ENCODE data around the gene KISS1R. TPM values are rescaled to one million over a fixed set of nuclear protein-coding genes. Genes with fewer than 3 reads are reported as not detected.

KISS1R gene
- total RNA-seq, 5 donors from 2014 or later (not counting 1 experiment from before 2014, with no cell fraction given): 1.5 to 4.9 (median 2.8) TPM

GRCh38 chr19:897442-898039, 19.6 kb upstream of the KISS1R start:
- CTCF ChIA-PET: interaction anchor here in 1 of 2 donors (0.7 kb wide), 2 partner anchors 14 to 271 kb away, joined by 4 to 6 read pairs; no protein-coding TSS in a partner anchor

DNA sequence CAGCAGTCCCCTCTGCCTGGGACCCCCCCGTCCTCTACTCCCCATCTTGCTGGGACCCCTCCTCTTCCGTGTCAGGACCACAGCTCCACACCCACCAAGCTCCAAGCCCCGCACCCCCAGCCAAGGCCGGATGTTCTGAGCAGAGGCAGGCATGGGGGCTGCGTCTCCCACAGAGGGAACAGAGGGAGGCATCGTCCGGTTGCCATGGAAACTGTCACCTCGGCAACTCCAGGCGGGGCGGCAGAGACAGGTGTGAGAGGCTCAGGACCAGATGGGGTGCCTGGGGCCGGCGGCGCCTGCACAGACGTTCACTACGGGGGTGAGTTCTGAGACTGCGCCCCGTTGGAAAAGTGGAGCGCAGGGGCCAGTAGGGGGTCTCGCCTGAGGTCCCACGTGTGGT, 18.5 kb upstream of the KISS1R start:
- 75% methylated on average over 13 of the region's 20 CpGs for WGBS (ENCODE audit: insufficient coverage)
- H3K9me3 ChIP-seq: no peaks in the 10 kb centered on the region
- CTCF ChIA-PET: no interaction called here
- H3K27me3 Mint-ChIP-seq: no peaks in the 10 kb centered on the region
- peak; percentile 25 to 57 (median 34) for ATAC-seq (replicated peaks in 1 of 4)
- H3K27ac Mint-ChIP-seq: peak overlapping the region; percentile 16 to 31
- peaks cover 13 to 42% (median 24%) of the 10 kb centered on the region in 3 donors for H3K4me1 Mint-ChIP-seq
- H3K9me3 Mint-ChIP-seq: no peaks in the 10 kb centered on the region
- H3K36me3 ChIP-seq (ENCODE audit: control insufficient read depth in 2 of 2, extremely low read depth in 1 of 2, insufficient read depth in 1 of 2, low read length in 1 of 2): peaks cover 8 to 54% of the 10 kb centered on the region in 2 donors
- peak in 20 of 35 experiments; percentile 29 to 66 (median 48) for DNase-seq
- H3K4me3 ChIP-seq (ENCODE audit: control insufficient read depth in 1 of 2, extremely low read depth in 1 of 2, low read length in 1 of 2): no peak overlapping the region
- POLR2A ChIA-PET: interaction anchor here (0.6 to 0.7 kb wide), 2 partner anchors 10 to 24 kb away, joined by 4 read pairs; no protein-coding TSS in a partner anchor
- H3K4me3 Mint-ChIP-seq: no peak overlapping the region
- H3K27me3 ChIP-seq (replicated peaks in 1 of 2; ENCODE audit: control insufficient read depth in 2 of 2, extremely low read depth in 1 of 2, insufficient read depth in 2 of 2, low read length in 1 of 2): no peaks in the 10 kb centered on the region
- peaks cover 6% of the 10 kb centered on the region for H3K36me3 Mint-ChIP-seq
- peaks cover 0 to 51% of the 10 kb centered on the region in 2 experiments for H3K4me1 ChIP-seq (ENCODE audit: control insufficient read depth in 1 of 2, extremely low read depth in 1 of 2, insufficient read depth in 2 of 2, low read length in 2 of 2)
- no peak overlapping the region for H3K27ac ChIP-seq (ENCODE audit: low read length)

More at GRCh38 chr19:897442-898039, 19.6 kb upstream of the KISS1R start:
- H3K36me3 Mint-ChIP-seq: peaks cover 9% of the 10 kb centered on the region
- Histone ChIP-seq H3K9me3 (no peaks in the 10 kb centered on the region), H3K27ac (ENCODE audit: low read length) (no peak overlapping the region), H3K4me1 (ENCODE audit: control insufficient read depth in 1 of 2, extremely low read depth in 1 of 2, insufficient read depth in 2 of 2, low read length in 2 of 2) (peaks cover 0 to 44% of the 10 kb centered on the region in 2 experiments), H3K4me3 (ENCODE audit: control insufficient read depth in 1 of 2, extremely low read depth in 1 of 2, low read length in 1 of 2) (no peak overlapping the region), H3K27me3 (replicated peaks in 1 of 2; ENCODE audit: control insufficient read depth in 2 of 2, extremely low read depth in 1 of 2, insufficient read depth in 2 of 2, low read length in 1 of 2) (no peaks in the 10 kb centered on the region), H3K36me3 (ENCODE audit: control insufficient read depth in 2 of 2, extremely low read depth in 1 of 2, insufficient read depth in 1 of 2, low read length in 1 of 2) (peaks cover 5 to 49% of the 10 kb centered on the region in 2 donors)
- peaks cover 17 to 45% (median 26%) of the 10 kb centered on the region in 3 donors for H3K4me1 Mint-ChIP-seq
- DNase-seq (no peak), ATAC-seq (replicated peaks in 1 of 4) (no peak)
- no peaks in the 10 kb centered on the region for H3K9me3 Mint-ChIP-seq
- peaks cover 0 to 4% of the 10 kb centered on the region in 2 donors for H3K27me3 Mint-ChIP-seq
- POLR2A ChIA-PET: no interaction called here
- no peak overlapping the region for H3K4me3 Mint-ChIP-seq
- 94% methylated on average over 25 of the region's 26 CpGs for WGBS (ENCODE audit: insufficient coverage)
- H3K27ac Mint-ChIP-seq: no peak overlapping the region

DNA sequence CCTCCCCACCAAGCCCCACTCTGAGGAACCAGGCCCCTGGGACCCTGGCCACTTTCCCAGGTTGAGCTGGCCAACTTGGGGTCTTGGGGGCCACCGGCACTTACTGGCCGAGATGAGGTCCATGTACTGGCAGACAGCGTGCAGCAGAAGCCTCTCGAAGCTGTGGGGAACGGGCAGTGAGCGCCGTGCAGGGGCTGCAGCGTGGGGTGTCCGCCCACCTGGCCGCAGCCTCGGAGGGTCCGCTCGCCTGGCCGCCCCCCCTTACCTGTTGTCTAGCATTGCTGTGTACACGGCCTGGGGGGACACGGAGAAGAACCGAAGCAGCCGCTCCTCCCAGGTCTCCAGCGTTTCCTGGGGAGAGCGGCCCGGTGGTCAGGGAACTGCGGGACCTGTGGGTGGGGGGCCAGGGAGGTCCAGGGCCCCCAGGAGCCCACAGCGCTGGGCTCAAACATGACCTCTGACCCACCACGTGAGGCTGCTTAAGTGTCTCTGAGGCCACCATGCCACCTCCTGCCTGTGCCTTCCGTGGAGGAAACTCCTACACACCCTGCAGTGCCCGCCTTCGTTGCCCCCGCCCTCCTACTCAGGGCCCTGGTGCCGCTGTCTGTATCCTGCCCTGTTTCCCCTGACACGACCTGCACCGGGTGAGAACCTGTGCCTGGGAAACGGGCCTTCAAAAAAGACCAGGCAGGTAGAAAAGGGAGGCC, 17.6 kb upstream of the KISS1R start:
- Mint-ChIP-seq H3K27ac (no peak overlapping the region), H3K9me3 (no peaks in the 10 kb centered on the region), H3K4me1 (peaks cover 13 to 41% (median 28%) of the 10 kb centered on the region in 3 donors), H3K36me3 (peaks cover 11% of the 10 kb centered on the region), H3K27me3 (no peaks in the 10 kb centered on the region), H3K4me3 (no peak overlapping the region)
- DNase-seq (no peak), ATAC-seq (replicated peaks in 1 of 4) (no peak)
- ChIA-PET CTCF (no interaction called here), POLR2A (interaction anchor here in 1 of 2 donors (0.6 kb wide), 1 partner anchor 16 kb away, joined by 4 read pairs; no protein-coding TSS in a partner anchor)
- 88% methylated on average over 17 of the region's 32 CpGs for WGBS (ENCODE audit: insufficient coverage)
- no peak overlapping the region for H3K4me3 ChIP-seq (ENCODE audit: control insufficient read depth in 1 of 2, extremely low read depth in 1 of 2, low read length in 1 of 2)
- H3K27ac ChIP-seq (ENCODE audit: low read length): no peak overlapping the region
- peaks cover 0 to 54% of the 10 kb centered on the region in 2 experiments for H3K4me1 ChIP-seq (ENCODE audit: control insufficient read depth in 1 of 2, extremely low read depth in 1 of 2, insufficient read depth in 2 of 2, low read length in 2 of 2)
- no peaks in the 10 kb centered on the region for H3K9me3 ChIP-seq
- peaks cover 8 to 59% of the 10 kb centered on the region in 2 donors for H3K36me3 ChIP-seq (ENCODE audit: control insufficient read depth in 2 of 2, extremely low read depth in 1 of 2, insufficient read depth in 1 of 2, low read length in 1 of 2)
- H3K27me3 ChIP-seq (replicated peaks in 1 of 2; ENCODE audit: control insufficient read depth in 2 of 2, extremely low read depth in 1 of 2, insufficient read depth in 2 of 2, low read length in 1 of 2): no peaks in the 10 kb centered on the region

DNA sequence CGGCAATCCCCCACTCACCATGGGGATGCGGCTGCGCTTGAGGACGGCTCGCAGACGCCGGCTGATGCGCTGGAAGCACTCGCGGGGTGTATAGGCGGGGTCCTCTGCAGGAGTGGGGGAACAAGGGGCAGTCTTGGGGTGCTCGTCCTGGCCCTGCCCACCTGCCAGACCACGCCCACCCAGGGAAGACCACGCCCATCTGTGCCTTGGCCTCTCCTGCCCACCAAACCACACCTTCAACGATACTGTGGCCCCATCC, 17.2 kb upstream of the KISS1R start:
- 87% methylated on average over 13 of the region's 15 CpGs for WGBS (ENCODE audit: insufficient coverage)
- Mint-ChIP-seq H3K36me3 (peaks cover 12% of the 10 kb centered on the region), H3K27ac (peak overlapping the region in 1 of 2 donors; percentile 43), H3K4me3 (no peak overlapping the region), H3K9me3 (no peaks in the 10 kb centered on the region), H3K27me3 (no peaks in the 10 kb centered on the region), H3K4me1 (peaks cover 18 to 46% (median 30%) of the 10 kb centered on the region in 3 donors)
- DNase-seq: no peak
- H3K9me3 ChIP-seq: no peaks in the 10 kb centered on the region
- H3K4me1 ChIP-seq (ENCODE audit: control insufficient read depth in 1 of 2, extremely low read depth in 1 of 2, insufficient read depth in 2 of 2, low read length in 2 of 2): peaks cover 0 to 59% of the 10 kb centered on the region in 2 experiments
- ATAC-seq (replicated peaks in 1 of 4): peak in 2 of 4 experiments; percentile 8 to 14
- POLR2A ChIA-PET: no interaction called here
- CTCF ChIA-PET: no interaction called here
- H3K27me3 ChIP-seq (replicated peaks in 1 of 2; ENCODE audit: control insufficient read depth in 2 of 2, extremely low read depth in 1 of 2, insufficient read depth in 2 of 2, low read length in 1 of 2): no peaks in the 10 kb centered on the region
- no peak overlapping the region for H3K4me3 ChIP-seq (ENCODE audit: control insufficient read depth in 1 of 2, extremely low read depth in 1 of 2, low read length in 1 of 2)
- peaks cover 8 to 61% of the 10 kb centered on the region in 2 donors for H3K36me3 ChIP-seq (ENCODE audit: control insufficient read depth in 2 of 2, extremely low read depth in 1 of 2, insufficient read depth in 1 of 2, low read length in 1 of 2)
- H3K27ac ChIP-seq (ENCODE audit: low read length): peak overlapping the region; percentile 38

DNA sequence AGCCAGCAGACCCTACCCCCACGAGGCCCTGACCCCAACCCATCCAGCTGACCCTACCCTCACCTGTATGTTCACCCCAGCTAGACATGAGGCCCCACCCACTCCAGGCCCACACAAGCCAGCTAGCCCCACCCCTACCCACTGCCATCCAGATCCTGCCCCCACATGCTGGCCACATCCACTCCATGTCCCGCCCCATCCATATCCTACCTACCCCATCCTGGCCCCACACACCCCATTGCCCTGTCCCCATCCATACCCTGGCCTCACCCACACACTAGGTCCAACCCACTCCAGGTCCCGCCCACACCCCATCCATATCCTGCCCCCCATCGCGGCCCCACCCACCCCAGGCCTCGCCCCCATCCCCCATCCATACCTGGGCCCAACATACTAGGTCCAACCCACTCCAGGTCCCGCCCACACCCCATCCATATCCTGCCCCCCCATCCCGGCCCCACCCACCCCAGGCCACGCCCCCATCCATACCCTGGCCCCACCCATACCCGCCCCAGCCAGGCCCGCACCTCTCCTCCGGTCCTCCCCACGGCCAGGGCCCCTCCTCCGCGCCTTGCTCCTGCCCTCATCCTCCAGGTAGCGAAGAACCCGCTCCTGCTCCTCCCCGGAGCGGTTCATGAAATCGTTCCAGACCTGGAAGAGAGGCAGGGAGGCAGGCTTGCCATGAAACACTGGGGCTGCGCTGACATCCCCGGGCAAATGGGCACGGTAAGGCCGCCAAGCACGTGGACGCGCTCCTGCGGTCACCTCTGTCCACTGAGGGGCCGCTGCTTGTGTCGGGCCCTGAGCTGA, 16.6 kb upstream of the KISS1R start:
- peaks cover 23 to 51% (median 33%) of the 10 kb centered on the region in 3 donors for H3K4me1 Mint-ChIP-seq
- ATAC-seq (replicated peaks in 1 of 4): peak; percentile 48 to 64 (median 52)
- H3K36me3 ChIP-seq (ENCODE audit: control insufficient read depth in 2 of 2, extremely low read depth in 1 of 2, insufficient read depth in 1 of 2, low read length in 1 of 2): peaks cover 8 to 61% of the 10 kb centered on the region in 2 donors
- no peaks in the 10 kb centered on the region for H3K27me3 ChIP-seq (replicated peaks in 1 of 2; ENCODE audit: control insufficient read depth in 2 of 2, extremely low read depth in 1 of 2, insufficient read depth in 2 of 2, low read length in 1 of 2)
- H3K9me3 ChIP-seq: no peaks in the 10 kb centered on the region
- peaks cover 12% of the 10 kb centered on the region for H3K36me3 Mint-ChIP-seq
- H3K27ac ChIP-seq (ENCODE audit: low read length): peak overlapping the region; percentile 38
- no peaks in the 10 kb centered on the region for H3K27me3 Mint-ChIP-seq
- H3K9me3 Mint-ChIP-seq: no peaks in the 10 kb centered on the region
- no peak overlapping the region for H3K4me3 Mint-ChIP-seq
- WGBS (ENCODE audit: insufficient coverage): 97% methylated on average over 23 of the region's 30 CpGs
- ChIA-PET POLR2A (no interaction called here), CTCF (no interaction called here)
- H3K4me1 ChIP-seq (ENCODE audit: control insufficient read depth in 1 of 2, extremely low read depth in 1 of 2, insufficient read depth in 2 of 2, low read length in 2 of 2): peaks cover 0 to 61% of the 10 kb centered on the region in 2 experiments
- peak in 19 of 35 experiments; percentile 17 to 58 (median 45) for DNase-seq
- no peak overlapping the region for H3K4me3 ChIP-seq (ENCODE audit: control insufficient read depth in 1 of 2, extremely low read depth in 1 of 2, low read length in 1 of 2)
- peak overlapping the region in 1 of 2 donors; percentile 43 for H3K27ac Mint-ChIP-seq

Data from T-cell (primary cell).